K562 (cell line): ENCODE measurements around the gene KRT76.

Experiments used
- ARNT ChIP-seq, 2 experiments: fragments of 450-650 bp; IDR thresholded peaks; 2 replicates each; pipeline ENCODE4 v1.6.1; 2016; ENCODE audit warnings: mild to moderate bottlenecking in 1 of 2
- ELF1 ChIP-seq: fragments of 200-800 bp; sonication (Bioruptor generic); IDR thresholded peaks from 2 replicates; pipeline ENCODE4 v1.6.1; 2016; ENCODE audit warnings: missing genetic modification characterization, missing compliant biosample characterization
- MNT ChIP-seq, 2 experiments: fragments of 450-650 bp; conservative IDR thresholded peaks; 2 replicates each; pipeline ENCODE4 v1.6.1; 2017; ENCODE audit warnings: mild to moderate bottlenecking in 2 of 2, moderate library complexity in 2 of 2
- ZC3H11A ChIP-seq: IDR thresholded peaks from 2 replicates; pipeline ENCODE4 v1.6.1; 2012; ENCODE audit warnings: low read depth, low read length, improper control_type of control experiment
- ZNF274 ChIP-seq: IDR thresholded peaks from 2 replicates; pipeline ENCODE4 v1.6.1; 2011; ENCODE audit warnings: low read depth, mild to moderate bottlenecking, low read length, moderate library complexity, borderline replicate concordance
- ZNF436 ChIP-seq: fragments of 250-450, 450-650 bp; sonication (Bioruptor Pico); formaldehyde crosslinking; IDR thresholded peaks from 2 replicates; pipeline ENCODE4 v1.7.0; 2020; ENCODE audit warnings: mild to moderate bottlenecking
- TF ChIP-seq, protein P1 (sequence below), 3 experiments: IDR thresholded peaks in 2 of 3; conservative IDR thresholded peaks in 1 of 3; 2 replicates each; pipeline ENCODE4 v1.5.1; 2011 to 2012; ENCODE audit warnings: low read length in 3 of 3, mild to moderate bottlenecking in 3 of 3, control low read depth in 2 of 3, improper control_type of control experiment in 1 of 3, inconsistent platforms in 1 of 3, low read depth in 1 of 3, mixed read lengths in 1 of 3, moderate library complexity in 1 of 3; ENCODE audit not compliant: insufficient read depth in 2 of 3

DNA sequence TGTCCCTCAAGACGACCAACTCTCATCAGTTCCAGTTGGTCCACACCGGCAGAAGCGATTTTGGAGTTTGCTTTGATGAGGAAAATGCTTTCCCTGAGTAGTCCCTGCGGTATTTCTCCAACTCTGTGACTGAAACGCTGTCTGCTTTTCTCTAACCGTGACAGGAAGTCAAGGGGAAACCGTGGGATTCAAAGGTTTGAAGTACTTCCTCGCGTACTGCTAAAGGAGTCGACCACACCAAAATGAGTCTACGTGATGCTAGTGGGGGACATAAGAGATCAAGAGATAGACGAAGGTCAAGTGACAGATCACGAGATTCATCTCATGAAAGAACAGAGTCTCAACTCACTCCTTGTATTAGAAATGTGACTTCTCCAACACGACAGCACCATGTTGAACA is 28.6 kb downstream of the KRT76 start:
- no peak for TF ChIP-seq ZC3H11A
- no peak for TF ChIP-seq ARNT (IDR thresholded peaks at IDR 0.05)
- no peak for TF ChIP-seq ZNF436
- TF ChIP-seq ELF1 (tag) = no peak
- TF ChIP-seq, protein P1, sequence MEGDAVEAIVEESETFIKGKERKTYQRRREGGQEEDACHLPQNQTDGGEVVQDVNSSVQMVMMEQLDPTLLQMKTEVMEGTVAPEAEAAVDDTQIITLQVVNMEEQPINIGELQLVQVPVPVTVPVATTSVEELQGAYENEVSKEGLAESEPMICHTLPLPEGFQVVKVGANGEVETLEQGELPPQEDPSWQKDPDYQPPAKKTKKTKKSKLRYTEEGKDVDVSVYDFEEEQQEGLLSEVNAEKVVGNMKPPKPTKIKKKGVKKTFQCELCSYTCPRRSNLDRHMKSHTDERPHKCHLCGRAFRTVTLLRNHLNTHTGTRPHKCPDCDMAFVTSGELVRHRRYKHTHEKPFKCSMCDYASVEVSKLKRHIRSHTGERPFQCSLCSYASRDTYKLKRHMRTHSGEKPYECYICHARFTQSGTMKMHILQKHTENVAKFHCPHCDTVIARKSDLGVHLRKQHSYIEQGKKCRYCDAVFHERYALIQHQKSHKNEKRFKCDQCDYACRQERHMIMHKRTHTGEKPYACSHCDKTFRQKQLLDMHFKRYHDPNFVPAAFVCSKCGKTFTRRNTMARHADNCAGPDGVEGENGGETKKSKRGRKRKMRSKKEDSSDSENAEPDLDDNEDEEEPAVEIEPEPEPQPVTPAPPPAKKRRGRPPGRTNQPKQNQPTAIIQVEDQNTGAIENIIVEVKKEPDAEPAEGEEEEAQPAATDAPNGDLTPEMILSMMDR (IDR thresholded peaks at IDR 0.05 in 2 of 3, conservative IDR thresholded peaks at IDR 0.05 in 1 of 3; ENCODE audit: insufficient read depth in 2 of 3, low read depth in 1 of 3, low read length in 3 of 3) = no peak
- TF ChIP-seq ZNF274 = no peak
- no peak for TF ChIP-seq MNT (conservative IDR thresholded peaks at IDR 0.05)
